ENCODE measurements around the gene ALDH7A1. TPM values are rescaled to one million over a fixed set of nuclear protein-coding genes. Genes with fewer than 3 reads are reported as not detected.

Gene ALDH7A1
- polyA plus RNA-seq, 6 donors from 2014 or later: 0.97 to 8.1 (median 3.0) TPM

- no peak for ATAC-seq (ENCODE audit: low read depth in 2 of 2)
- DNase-seq: no peak
- H3K36me3 Mint-ChIP-seq: no peaks in the 10 kb centered on the region
- H3K9me3 Mint-ChIP-seq: no peaks in the 10 kb centered on the region
- peaks cover 0 to 5% (median 0%) of the 10 kb centered on the region in 3 donors for H3K27me3 Mint-ChIP-seq
- H3K27ac Mint-ChIP-seq: no peak overlapping the region
- H3K4me1 Mint-ChIP-seq: no peaks in the 10 kb centered on the region
- no peak overlapping the region for H3K4me3 Mint-ChIP-seq
Observed at GRCh38 chr5:126540631-126541030, 54.4 kb downstream of the ALDH7A1 start.

DNA sequence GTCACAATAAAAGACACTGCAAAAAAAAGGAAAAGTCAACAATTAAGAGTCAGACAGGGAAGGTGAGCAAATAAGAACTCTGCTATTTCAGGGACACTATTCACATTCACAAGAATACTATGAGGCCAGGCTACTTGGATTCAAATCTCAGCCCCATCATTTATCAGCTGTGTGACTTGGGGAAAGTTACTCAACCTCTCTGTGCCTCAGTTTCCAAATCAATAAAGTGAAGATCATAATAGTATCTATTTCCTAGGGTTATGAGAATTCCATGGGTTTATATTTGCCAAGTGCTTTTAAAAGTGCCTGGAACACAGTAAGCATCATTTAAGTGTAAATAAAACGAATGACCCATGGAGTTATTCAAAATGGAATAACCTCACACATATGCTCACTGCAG lies 56.4 kb downstream of the ALDH7A1 start:
- Mint-ChIP-seq H3K36me3 (no peaks in the 10 kb centered on the region), H3K9me3 (no peaks in the 10 kb centered on the region), H3K27me3 (peaks cover 0 to 5% (median 0%) of the 10 kb centered on the region in 3 donors), H3K4me1 (no peaks in the 10 kb centered on the region), H3K27ac (no peak overlapping the region), H3K4me3 (no peak overlapping the region)
- ATAC-seq (ENCODE audit: low read depth in 2 of 2) (no peak), DNase-seq (no peak)

DNA sequence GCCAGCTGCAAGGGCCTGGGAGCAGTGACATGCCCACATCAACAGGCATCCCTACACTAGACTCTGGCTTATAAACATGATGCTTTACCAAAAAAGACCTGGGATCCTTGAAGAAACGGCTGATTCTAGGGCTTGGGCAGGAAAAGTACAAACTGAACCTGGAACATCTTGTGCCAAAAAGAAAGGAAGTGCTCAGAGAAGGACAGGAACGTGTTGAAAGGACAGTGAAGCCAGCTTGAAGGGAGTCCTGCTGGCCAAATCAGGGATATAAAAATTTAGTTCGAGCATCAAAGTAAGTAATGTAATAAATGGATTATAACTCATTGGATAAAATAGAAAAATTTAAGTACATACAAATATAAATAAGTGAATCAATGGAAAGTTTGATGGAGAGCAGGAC lies 58.1 kb downstream of the ALDH7A1 start:
- no peaks in the 10 kb centered on the region for H3K36me3 Mint-ChIP-seq
- DNase-seq: no peak
- no peak overlapping the region for H3K27ac Mint-ChIP-seq
- no peak for ATAC-seq (ENCODE audit: low read depth in 2 of 2)
- H3K4me3 Mint-ChIP-seq: no peak overlapping the region
- no peaks in the 10 kb centered on the region for H3K4me1 Mint-ChIP-seq
- peaks cover 0 to 5% (median 0%) of the 10 kb centered on the region in 3 donors for H3K27me3 Mint-ChIP-seq
- no peaks in the 10 kb centered on the region for H3K9me3 Mint-ChIP-seq

DNA sequence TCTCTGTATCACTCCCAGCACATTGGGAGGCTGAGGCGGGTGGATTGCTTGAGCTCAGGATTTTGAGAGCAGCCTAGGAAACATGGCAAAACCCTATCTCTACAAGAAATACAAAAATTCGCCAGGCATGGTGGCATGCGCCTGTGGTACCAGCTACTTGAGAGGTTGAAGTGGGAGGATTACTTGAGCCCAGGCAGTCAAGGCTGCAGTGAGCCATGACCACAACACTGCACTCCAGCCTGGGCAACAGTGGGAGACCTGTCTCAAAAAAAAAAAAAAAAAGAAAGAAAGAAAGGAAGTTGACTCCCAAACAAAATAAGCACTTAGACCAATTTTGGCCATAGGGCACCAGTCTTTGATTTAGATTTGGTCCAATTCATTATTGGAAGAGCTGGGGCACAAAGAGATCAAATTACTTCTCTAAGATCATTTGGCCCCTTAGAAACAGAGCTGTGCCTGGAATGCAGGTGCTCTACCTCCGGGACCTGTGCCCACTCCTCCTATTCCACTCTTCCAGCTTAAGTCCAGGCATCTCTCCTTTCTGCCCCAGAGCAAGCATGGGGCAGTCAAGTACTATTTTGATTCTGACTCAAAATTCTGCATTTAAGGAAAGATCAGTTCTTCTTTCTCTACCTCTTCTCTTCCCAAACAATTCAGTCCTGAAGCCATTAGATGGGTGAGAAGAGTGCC lies 59.0 kb downstream of the ALDH7A1 start:
- H3K4me3 Mint-ChIP-seq: no peak overlapping the region
- H3K4me1 Mint-ChIP-seq: no peaks in the 10 kb centered on the region
- H3K27me3 Mint-ChIP-seq: peaks cover 0 to 5% (median 0%) of the 10 kb centered on the region in 3 donors
- H3K36me3 Mint-ChIP-seq: no peaks in the 10 kb centered on the region
- H3K9me3 Mint-ChIP-seq: no peaks in the 10 kb centered on the region
- H3K27ac Mint-ChIP-seq: peak overlapping the region in 1 of 6 donors; percentile 32
- no peak for DNase-seq
- no peak for ATAC-seq (ENCODE audit: low read depth in 2 of 2)

DNA sequence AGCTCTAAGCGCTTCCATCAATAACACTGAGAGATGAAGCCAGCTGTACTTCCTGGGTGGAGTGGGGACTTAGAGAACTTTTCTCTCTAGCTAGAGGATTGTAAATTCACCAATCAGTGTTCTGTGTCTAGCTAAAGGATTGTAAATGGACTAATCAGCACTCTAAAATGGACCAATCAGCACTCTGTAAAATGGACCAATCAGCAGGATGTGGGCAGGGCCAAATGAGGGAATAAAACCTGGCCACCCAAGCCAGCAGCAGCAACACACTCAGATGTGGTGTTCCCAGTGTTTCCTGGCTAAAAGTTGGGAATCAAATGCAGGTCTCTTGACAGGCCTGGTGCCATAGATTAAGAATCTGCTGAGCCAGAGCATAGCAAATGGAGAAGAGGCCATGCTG lies 60.5 kb downstream of the ALDH7A1 start:
- DNase-seq: no peak
- Mint-ChIP-seq H3K9me3 (no peaks in the 10 kb centered on the region), H3K27ac (no peak overlapping the region)

DNA sequence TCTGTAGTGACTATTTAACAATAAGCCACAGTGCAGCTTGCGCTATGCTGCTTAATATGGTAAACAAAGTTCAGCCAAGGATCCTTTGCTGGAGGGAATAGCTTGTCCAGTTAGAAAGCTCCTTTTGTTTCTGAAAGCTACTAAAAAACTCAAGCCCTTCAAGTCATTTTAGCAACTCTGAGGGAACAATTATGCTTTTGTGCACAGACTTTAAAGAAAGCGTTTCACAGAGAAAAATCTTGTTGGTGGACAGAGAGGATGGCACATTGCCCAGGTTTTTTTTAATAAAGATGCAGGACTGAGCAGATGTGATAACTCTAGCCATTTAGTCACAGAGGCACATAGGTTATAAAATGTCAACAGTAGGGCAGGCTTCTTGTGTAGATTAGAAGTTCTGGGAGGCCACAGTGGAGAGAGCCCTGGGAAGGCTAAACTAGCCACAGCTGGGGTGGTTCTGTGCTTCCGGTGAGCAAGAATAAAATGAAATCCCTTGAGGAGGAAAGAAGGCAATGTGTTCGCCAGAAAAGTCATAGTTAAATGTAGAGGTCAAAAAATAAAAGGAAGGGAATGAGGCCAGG lies 63.4 kb downstream of the ALDH7A1 start:
- peaks cover 0 to 6% (median 0%) of the 10 kb centered on the region in 7 donors for H3K9me3 Mint-ChIP-seq
- peak overlapping the region in 1 of 6 donors; percentile 26 for H3K27ac Mint-ChIP-seq
- H3K36me3 Mint-ChIP-seq: no peaks in the 10 kb centered on the region
- H3K4me1 Mint-ChIP-seq: no peaks in the 10 kb centered on the region
- no peak for ATAC-seq (ENCODE audit: low read depth in 2 of 2)
- DNase-seq: no peak
- H3K4me3 Mint-ChIP-seq: no peak overlapping the region
- no peaks in the 10 kb centered on the region for H3K27me3 Mint-ChIP-seq

More for the DNA sequence above, 60.5 kb downstream of the ALDH7A1 start:
- ATAC-seq (ENCODE audit: low read depth in 2 of 2): no peak
- Mint-ChIP-seq H3K4me1 (no peaks in the 10 kb centered on the region), H3K27me3 (peaks cover 0 to 5% (median 0%) of the 10 kb centered on the region in 3 donors), H3K36me3 (no peaks in the 10 kb centered on the region), H3K4me3 (no peak overlapping the region)

DNA sequence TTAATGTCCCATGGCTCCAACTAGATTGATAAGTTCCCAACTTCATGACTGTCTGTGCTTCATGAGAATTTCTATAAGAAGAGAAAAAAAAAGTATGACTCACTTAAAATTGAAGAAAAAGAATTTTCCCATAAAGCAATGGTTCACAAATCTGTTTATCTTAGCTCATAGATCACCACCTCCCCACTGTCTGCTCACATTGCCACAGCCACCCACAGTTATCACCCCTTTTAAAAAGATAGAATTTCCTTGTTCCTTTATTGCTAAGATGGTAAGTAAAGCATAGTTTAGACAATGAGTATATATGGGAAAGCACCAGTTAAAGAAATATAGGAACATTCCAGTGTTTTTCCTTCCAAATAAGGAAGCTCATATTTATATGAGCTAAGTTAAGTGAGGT lies 67.1 kb downstream of the ALDH7A1 start:
- Mint-ChIP-seq H3K4me3 (no peak overlapping the region), H3K27me3 (peaks cover 0 to 5% (median 0%) of the 10 kb centered on the region in 3 donors), H3K27ac (no peak overlapping the region), H3K9me3 (peaks cover 0 to 10% (median 4%) of the 10 kb centered on the region in 7 donors), H3K4me1 (no peaks in the 10 kb centered on the region), H3K36me3 (no peaks in the 10 kb centered on the region)
- ATAC-seq (ENCODE audit: low read depth in 2 of 2): no peak
- DNase-seq: no peak

DNA sequence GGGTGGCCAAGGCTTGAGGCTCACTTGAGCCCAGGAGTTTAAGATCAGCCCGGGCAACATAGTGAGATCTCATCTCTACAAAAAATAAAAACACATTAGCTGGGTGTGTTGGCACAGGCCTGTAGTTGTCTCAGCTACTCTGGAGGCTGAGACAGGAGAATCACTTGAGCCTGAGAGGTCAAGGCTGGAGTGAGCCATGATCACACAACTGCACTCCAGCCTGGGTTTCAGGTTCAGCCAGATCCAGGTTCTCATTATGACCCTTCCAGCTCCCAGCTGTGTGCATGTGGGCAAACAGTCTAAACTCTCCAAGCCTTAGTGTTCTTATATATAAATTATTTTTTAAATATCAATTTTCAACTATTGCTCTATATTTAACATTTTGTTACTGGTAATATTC lies 67.9 kb downstream of the ALDH7A1 start:
- DNase-seq (no peak), ATAC-seq (ENCODE audit: low read depth in 2 of 2) (no peak)
- Mint-ChIP-seq H3K4me3 (no peak overlapping the region), H3K36me3 (no peaks in the 10 kb centered on the region), H3K9me3 (peaks cover 0 to 10% (median 4%) of the 10 kb centered on the region in 7 donors), H3K4me1 (no peaks in the 10 kb centered on the region), H3K27ac (peak overlapping the region in 1 of 6 donors; percentile 20), H3K27me3 (peaks cover 0 to 5% (median 0%) of the 10 kb centered on the region in 3 donors)

GRCh38 chr5:126526493-126526892 lies 68.5 kb downstream of the ALDH7A1 start:
- no peaks in the 10 kb centered on the region for H3K4me1 Mint-ChIP-seq

GRCh38 chr5:126525630-126526245 lies 69.3 kb downstream of the ALDH7A1 start:
- DNase-seq: no peak
- ATAC-seq (ENCODE audit: low read depth in 2 of 2): no peak
- H3K27ac Mint-ChIP-seq: no peak overlapping the region
- H3K9me3 Mint-ChIP-seq: peaks cover 0 to 10% (median 4%) of the 10 kb centered on the region in 7 donors
- H3K27me3 Mint-ChIP-seq: peaks cover 0 to 5% (median 0%) of the 10 kb centered on the region in 3 donors
- H3K36me3 Mint-ChIP-seq: no peaks in the 10 kb centered on the region
- H3K4me3 Mint-ChIP-seq: no peak overlapping the region
- no peaks in the 10 kb centered on the region for H3K4me1 Mint-ChIP-seq

More at GRCh38 chr5:126526493-126526892, 68.5 kb downstream of the ALDH7A1 start:
- no peak for ATAC-seq (ENCODE audit: low read depth in 2 of 2)
- Mint-ChIP-seq H3K27me3 (peaks cover 0 to 5% (median 0%) of the 10 kb centered on the region in 3 donors), H3K36me3 (no peaks in the 10 kb centered on the region), H3K4me3 (no peak overlapping the region), H3K9me3 (peaks cover 0 to 10% (median 4%) of the 10 kb centered on the region in 7 donors), H3K27ac (no peak overlapping the region)
- no peak for DNase-seq

DNA sequence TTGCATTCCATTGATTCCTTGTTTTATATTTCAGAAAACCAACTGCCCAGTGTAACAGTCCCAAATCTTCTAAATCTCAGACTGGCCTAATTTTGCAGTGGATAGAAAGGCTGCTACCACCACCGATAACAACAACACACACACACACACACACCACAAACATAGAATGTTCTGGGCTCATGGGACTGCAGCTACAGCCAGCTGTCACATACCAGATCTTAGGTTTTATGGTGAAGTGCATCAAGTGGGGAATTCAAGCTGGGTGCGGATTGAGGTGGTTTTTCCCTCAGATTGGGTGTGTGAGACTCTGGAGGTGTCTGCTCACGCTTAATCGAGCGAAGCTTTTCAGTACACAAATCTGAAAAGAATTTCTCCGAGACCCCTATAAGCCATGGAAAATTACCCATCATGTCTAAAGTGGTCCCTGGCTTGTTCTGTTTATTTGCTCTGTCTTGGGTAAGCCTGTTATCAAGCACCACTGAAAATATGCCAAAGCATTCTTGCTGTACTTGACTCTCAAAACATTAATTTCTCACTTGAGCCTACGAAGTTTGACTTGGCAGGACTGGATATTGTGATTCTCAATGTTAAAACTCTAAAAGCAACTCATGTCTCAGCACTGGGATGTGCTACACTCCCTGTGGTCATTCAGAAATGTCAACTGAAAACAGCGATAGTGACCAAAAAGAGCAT lies 71.1 kb downstream of the ALDH7A1 start:
- Mint-ChIP-seq H3K27ac (no peak overlapping the region), H3K4me3 (no peak overlapping the region), H3K4me1 (no peaks in the 10 kb centered on the region), H3K36me3 (no peaks in the 10 kb centered on the region), H3K27me3 (peaks cover 0 to 13% (median 10%) of the 10 kb centered on the region in 3 donors), H3K9me3 (peaks cover 0 to 10% (median 4%) of the 10 kb centered on the region in 7 donors)
- no peak for ATAC-seq (ENCODE audit: low read depth in 2 of 2)
- no peak for DNase-seq

- Mint-ChIP-seq H3K36me3 (no peaks in the 10 kb centered on the region), H3K9me3 (peaks cover 0 to 3% (median under 1%) of the 10 kb centered on the region in 7 donors), H3K4me1 (no peaks in the 10 kb centered on the region), H3K4me3 (no peak overlapping the region), H3K27me3 (peaks cover 0 to 17% (median 10%) of the 10 kb centered on the region in 3 donors), H3K27ac (no peak overlapping the region)
- ATAC-seq (ENCODE audit: low read depth in 2 of 2) (no peak), DNase-seq (no peak)
Observed at GRCh38 chr5:126521130-126521529, 73.9 kb downstream of the ALDH7A1 start.

- Mint-ChIP-seq H3K4me1 (no peaks in the 10 kb centered on the region), H3K27me3 (peaks cover 0 to 18% (median 10%) of the 10 kb centered on the region in 3 donors), H3K36me3 (no peaks in the 10 kb centered on the region), H3K9me3 (peaks cover 0 to 1% (median 0%) of the 10 kb centered on the region in 7 donors), H3K4me3 (no peak overlapping the region), H3K27ac (no peak overlapping the region)
- ATAC-seq (ENCODE audit: low read depth in 2 of 2) (no peak), DNase-seq (no peak)
Observed at GRCh38 chr5:126520593-126520953, 74.4 kb downstream of the ALDH7A1 start.
